ENCODE measurements around the gene SETBP1.

Gene SETBP1

DNA sequence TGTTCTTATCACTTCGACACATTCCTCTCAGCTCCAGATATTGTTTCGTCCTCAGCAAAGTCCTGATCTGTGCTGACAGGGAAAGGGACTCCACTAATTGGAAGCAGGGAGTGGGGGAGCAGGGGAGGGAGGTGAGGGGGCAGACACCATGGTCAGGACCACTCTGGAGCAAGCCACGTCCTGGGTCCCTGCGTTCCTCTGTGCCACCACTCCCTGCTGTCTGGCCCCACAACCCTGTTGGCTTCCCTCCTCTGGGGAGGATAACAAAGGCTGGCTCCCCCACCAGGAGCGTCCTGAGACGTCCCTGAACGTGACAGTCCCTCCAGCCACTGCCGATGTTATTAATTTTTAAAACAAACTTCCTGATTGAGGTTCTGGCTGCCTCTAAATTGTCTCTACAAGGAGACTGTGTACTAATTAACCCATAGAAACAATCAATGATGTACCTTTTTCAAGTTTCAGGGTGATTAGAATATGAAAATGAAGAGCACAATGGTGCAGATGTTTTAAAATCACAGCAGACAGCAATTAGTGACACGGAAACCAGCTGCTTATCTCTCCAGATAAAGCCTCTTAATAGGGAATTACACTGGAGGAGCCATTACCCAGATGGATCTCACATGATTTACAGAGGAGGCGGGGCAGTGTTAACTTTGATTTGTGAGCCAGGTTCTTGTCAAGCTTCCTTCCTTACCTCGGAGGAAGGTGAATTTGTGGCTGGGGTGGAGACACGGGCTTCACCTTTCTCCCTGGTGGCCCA, 257.5 kb downstream of the SETBP1 start:
- DNase-seq (ENCODE audit: low read depth) = no peak

DNA sequence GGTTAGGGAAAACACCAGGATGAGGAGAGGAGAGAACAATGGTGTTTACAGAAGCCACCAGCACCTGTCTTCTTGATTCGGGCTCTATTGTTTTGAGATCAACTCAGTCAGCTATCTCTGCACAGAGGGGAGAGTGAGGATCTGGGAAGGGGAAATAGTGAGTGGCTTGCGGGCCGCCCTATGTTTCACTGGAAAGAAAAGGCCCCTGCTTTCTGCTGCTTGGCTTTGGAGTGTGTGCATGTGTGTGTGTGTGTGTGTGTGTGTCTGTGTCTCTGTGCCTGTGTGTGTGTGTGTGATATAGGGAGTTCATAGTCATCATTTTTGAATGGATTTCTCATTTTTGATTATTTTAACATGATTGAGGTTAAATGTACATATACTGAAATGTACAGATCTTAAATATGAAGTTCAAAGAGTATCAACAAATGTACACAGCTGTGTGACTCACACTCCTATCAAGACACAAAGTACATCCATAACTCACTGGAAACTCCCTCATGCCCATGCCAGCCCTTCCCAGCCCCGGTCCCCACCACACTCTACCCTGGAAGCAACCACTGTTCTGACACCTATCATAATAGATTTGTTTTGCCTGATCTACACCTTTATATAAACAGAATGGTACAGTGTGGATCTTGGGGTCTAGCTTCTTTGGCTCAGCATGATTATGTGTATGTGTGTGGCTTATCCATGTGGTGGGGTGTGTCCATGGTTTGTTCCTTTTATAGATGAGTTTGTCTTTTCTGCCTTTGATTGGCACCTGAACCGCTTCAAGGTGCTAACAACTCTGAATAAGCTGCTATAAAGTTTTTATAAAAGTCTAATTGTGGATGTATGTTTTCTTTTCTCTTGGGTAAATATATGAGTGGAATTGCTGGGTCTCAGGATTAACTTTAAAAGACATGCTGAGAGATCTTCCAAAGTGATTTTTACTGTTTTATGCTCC, 258.3 kb downstream of the SETBP1 start:
- no peak for DNase-seq (ENCODE audit: low read depth)

DNA sequence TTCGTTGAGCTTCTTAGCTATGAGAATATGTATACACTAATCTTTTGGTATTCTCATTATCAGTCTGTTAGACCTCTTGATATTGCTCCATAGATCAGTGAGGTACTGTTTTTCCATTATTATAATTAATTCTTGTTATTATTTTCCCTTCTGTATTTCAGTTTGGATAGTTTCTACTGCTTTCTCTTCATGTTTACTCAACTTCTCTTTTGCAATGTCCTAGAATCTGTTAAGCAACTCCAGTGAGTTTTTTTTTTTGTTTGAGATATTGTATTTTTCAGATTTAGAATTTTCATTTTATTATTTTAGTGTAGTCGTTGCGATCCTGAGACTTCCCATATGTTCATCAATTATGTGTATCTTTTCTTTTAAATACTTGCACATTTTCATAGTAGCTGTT, 260.8 kb downstream of the SETBP1 start:
- no peak for DNase-seq (ENCODE audit: low read depth)

GRCh38 chr18:44942073-44942472, 261.4 kb downstream of the SETBP1 start:
- DNase-seq (ENCODE audit: low read depth) = no peak

GRCh38 chr18:44943311-44943881, 262.7 kb downstream of the SETBP1 start:
- no peak for DNase-seq (ENCODE audit: low read depth)

GRCh38 chr18:44944461-44944860, 263.8 kb downstream of the SETBP1 start:
- DNase-seq (ENCODE audit: low read depth) = no peak

DNA sequence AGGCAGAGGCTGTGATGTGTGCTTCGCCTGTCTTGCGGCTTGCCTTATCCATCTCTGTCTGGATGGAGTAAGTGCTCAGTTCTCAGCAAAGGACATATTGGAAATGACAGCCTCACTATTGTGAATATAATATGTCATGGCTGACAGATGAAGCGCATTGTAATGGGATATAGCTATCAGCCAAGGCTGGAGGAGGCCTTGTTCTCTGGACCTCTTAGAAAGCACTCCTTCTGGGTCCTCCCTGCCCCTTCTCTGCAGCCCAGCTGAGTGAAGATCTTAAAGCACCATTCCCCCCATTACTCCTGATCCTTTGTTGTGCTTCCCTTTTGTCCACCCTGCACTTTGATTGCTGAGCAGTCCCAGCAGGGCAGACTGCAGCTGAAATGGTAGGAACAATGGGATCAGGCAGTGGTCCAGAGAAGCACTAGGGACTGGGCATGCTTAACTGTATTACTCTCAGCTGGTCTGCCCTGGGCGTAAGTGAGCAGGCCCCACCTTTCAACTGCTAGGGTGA, 265.3 kb downstream of the SETBP1 start:
- no peak for DNase-seq (ENCODE audit: low read depth)

GRCh38 chr18:44946529-44947113, 265.9 kb downstream of the SETBP1 start:
- DNase-seq (ENCODE audit: low read depth) = no peak

DNA sequence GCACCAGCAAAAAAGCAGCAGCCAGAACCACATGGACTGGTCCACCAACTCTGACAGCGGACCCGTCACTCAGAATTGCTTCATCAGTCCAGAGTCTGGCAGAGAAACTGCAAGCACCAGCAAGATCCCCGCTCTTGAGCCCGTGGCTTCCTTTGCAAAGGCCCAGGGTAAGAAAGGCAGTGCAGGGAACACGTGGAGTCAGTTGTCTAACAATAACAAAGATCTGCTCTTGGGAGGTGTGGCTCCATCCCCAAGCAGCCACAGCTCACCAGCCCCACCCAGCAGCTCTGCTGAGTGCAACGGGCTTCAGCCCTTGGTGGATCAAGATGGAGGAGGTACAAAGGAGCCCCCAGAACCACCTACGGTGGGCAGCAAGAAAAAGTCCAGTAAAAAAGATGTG, 269.3 kb downstream of the SETBP1 start:
- no peak for DNase-seq (ENCODE audit: low read depth)

DNA sequence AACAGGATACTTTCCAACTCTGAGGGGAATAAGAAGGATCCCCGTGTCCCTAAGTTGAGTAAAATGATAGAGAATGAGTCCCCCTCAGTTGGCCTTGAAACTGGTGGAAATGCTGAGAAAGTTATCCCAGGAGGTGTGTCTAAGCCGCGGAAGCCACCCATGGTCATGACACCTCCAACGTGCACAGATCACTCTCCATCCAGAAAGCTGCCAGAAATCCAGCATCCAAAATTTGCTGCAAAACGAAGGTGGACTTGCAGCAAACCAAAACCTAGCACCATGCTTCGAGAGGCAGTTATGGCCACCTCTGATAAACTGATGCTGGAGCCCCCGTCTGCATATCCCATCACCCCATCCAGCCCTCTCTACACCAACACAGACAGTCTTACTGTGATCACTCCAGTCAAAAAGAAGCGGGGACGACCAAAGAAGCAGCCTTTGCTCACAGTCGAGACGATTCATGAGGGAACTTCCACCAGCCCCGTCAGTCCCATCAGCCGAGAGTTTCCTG, 270.1 kb downstream of the SETBP1 start:
- no peak for DNase-seq (ENCODE audit: low read depth)

DNA sequence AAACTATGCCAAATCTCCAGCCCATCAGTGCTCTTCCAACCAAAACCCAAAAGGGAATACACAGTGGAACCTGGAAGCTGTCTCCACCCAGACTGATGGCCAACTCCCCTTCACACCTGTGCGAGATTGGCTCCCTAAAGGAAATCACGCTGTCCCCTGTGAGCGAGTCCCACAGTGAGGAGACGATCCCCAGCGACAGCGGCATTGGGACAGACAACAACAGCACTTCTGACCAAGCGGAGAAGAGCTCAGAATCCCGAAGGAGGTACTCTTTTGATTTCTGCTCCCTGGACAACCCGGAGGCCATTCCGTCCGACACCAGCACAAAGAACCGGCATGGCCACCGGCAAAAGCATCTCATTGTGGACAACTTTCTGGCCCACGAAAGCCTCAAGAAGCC, 271.1 kb downstream of the SETBP1 start:
- DNase-seq (ENCODE audit: low read depth) = no peak

DNA sequence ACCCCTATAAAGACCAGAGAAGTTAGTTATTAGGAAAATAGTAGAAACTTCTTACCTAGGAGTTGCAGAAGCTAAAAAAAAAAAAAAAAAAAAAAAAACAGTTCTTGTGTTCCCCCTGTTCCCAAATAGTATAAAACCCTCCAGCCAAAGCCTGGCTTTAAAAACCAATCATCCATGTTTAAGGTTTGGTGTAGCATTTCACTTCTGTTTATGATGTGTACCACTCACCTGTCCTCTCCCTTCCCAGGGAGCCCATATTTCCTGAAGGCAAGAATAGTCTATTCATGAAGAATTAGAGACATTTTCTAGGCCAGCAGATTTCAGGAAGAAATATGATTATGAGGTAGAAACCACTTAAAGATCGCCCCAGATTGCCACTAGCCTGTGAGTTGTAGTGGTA, 273.6 kb downstream of the SETBP1 start:
- DNase-seq (ENCODE audit: low read depth) = no peak

GRCh38 chr18:44955825-44956224, 275.1 kb downstream of the SETBP1 start:
- no peak for DNase-seq (ENCODE audit: low read depth)

GRCh38 chr18:44957025-44957424, 276.3 kb downstream of the SETBP1 start:
- no peak for DNase-seq (ENCODE audit: low read depth)

DNA sequence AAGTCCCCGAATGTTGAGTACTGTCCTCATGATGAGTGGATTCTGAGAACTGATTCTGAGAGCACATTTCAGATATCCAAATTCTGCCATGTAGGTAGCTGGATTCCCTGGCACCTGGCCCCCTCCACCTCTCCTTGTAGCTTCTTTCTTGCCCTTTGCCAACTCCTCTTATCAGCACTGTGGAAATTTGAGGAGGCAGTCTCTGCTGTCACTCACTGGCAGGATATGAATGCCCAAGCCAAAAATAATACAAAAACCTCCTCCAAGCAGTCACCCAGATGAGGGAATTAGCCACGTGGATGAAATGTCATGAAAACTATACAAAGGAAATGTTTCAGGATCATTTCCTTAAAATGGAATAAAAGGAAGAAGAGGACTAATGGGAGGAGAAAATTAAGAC, 276.8 kb downstream of the SETBP1 start:
- DNase-seq (ENCODE audit: low read depth) = no peak

DNA sequence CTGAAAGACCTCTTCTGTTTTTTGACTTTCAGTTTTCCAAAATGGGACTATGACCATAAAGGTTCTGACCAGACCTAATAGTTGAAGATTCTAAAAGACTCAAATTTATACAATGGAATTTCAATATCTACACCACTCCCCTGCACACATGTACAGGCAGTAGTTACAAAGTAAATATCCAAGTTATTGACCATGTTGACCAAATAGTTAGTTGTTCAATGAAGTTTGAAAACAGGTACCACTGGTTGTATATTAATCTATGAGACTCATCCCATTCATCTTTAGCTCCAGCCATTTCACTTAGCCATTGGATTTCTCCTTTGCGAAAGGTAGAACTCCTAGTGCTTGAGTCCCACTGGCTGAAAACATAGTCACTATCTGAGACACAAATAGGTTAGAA, 277.4 kb downstream of the SETBP1 start:
- no peak for DNase-seq (ENCODE audit: low read depth)

DNA sequence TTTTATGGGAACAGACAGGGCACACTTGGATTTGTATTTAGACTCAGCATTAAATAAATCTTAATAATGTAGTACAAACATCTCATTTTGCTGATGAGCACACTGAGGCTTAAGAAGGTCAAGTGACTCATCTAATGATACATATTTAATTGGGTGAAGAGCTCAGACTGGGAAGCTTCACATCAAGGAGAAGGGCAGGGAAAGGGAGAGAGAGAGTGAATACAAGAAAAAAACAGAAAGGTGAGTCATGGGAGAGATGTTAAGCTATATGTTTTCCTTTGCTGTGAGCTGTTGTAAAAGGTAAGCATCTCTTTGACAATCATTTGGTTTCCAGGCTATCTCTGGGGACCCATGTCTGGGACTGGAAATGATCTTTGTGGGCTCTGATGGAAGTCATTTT, 277.8 kb downstream of the SETBP1 start:
- no peak for DNase-seq (ENCODE audit: low read depth)

DNA sequence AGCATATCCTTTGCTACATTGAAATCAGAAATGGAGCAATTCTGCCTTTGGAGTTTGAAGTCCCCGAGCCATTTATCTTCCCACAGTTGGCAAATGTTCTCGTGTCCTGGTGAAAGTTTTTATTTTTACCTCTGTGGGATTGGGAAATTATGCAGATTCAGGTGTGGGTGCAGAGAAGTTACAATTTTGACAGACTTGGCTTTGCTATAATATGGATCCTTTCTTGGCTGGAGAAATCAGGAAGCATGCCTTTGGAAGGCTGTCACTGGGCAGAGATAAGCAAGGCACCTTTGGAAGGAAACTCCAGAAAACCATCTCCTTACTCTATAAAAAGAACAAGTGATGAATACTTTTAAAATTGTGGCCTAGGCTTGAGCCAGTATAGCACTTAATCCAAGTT, 278.3 kb downstream of the SETBP1 start:
- no peak for DNase-seq (ENCODE audit: low read depth)

GRCh38 chr18:44960580-44960979, 279.9 kb downstream of the SETBP1 start:
- DNase-seq (ENCODE audit: low read depth) = no peak

DNA sequence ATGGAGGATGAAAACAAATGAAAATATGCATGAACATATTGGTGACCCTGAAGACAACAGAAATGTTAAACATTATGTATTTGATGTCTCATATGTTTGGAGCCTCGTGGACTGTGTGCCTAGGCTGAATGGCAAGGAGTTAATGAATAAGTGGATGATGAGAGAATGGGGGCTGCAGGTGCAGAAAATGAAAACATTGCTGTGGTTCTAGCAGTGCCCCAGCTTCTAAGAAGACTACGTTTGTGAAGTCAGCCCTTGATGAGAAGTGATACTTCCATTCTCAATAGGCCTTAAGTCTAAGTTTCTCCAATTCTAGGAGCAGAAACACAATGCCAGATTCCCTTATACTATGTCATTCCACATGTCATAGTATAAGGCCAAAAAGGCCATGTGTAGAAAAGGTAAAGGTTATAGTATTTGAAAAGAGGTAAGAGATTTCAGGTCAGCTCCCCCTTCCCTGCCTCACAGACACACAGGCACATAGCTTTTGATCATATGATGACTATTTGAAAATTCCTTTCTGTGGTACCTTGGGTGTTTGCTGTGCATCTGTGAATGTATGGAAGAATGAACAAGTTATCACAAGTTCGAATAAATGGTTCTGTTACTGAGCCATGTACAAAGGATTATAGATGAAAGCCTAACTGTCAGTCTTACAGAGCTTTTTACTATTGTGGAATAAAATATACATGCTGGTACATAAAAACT, 280.8 kb downstream of the SETBP1 start:
- DNase-seq (ENCODE audit: low read depth) = no peak

DNA sequence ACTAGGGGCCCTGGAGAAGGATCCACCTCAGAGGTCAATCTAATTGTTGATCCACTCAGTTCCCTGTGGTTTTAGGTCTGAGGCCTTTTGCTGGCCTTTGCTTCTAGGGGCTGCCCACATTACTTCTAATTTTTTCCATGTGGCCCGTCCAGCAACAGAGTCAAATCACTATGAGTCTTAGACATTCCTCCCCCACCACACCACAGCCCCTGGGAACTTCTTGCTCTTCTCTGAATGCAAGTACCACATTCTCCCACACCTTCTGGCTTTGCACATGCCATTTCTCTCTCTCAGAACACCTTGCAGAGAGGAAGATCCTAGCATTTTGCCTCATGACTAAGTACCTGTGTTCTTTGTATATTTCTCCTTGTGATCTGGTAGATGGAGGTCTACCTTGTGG, 286.9 kb downstream of the SETBP1 start:
- DNase-seq (ENCODE audit: low read depth) = no peak
